Epithelial cell of prostate (primary cell): ENCODE data around the gene GAS6.
A peak's percentile ranks its signal among the peaks of the same experiment; 100 is the strongest.
"Not testable (repeated sequence)": the region's sequence is repeated elsewhere in the genome, so short reads cannot be mapped to it uniquely, and the experiment has no call there.

Experiments used
- DNase-seq: peaks from one replicate; pipeline ENCODE4 v3.0.0-alpha.2; 2011; ENCODE audit warnings: low read depth, low spot score
- H3K27ac ChIP-seq: fragments of 450-650 bp; 2 replicates; pipeline ENCODE4 v1.5.1; 2017; ENCODE audit warnings: mild to moderate bottlenecking

Gene GAS6

GRCh38 chr13:113796964-113797676 is 66.8 kb downstream of the GAS6 start:
- DNase-seq: no peak
- H3K27ac ChIP-seq: no peak overlapping the region

DNA sequence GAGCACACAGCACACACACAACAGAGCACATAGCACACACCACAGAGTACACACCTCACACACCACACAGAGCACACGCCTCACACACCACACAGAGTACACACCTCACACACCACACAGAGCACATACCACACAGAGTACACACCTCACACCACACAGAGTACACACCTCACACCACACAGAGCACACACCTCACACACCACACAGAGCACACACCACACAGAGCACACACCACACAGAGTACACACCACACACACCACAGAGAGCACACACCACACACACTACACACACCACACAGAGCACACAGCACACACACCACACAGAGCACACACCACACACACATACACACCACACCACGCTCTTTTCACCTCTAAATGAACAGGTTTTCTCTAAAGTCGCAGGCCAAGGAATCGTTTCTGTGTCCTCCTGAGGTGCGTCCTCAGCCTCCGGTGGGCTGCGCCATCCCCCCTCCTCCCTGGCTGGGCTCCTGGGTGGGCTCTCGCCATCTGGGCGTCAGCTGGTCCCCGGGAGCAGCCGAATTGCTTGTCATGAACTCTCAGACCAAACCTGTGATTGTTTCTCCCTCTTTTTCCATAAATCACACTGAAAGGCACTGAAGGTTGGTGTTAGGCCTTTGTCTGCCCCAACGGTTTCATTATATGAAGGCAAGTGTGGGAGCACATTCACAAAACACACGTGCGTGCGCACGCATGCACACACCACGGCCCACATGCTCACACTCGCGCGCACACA is 67.5 kb downstream of the GAS6 start:
- DNase-seq: no peak
- no peak overlapping the region for H3K27ac ChIP-seq

DNA sequence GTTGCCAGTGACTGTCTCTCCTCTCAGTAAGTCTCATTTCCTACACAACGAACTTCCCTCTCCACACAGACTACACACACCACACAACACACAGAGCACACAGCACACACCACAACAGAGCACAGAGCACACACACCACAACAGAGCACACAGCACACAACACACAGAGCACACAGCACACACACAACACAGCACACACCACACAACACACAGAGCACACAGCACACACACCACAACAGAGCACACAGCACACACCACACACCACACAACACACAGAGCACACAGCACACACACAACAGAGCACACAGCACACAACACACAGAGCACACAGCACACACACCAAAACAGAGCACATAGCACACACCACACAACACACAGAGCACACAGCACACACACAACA is 68.5 kb downstream of the GAS6 start:
- H3K27ac ChIP-seq, DNase-seq: not testable (repeated sequence)

DNA sequence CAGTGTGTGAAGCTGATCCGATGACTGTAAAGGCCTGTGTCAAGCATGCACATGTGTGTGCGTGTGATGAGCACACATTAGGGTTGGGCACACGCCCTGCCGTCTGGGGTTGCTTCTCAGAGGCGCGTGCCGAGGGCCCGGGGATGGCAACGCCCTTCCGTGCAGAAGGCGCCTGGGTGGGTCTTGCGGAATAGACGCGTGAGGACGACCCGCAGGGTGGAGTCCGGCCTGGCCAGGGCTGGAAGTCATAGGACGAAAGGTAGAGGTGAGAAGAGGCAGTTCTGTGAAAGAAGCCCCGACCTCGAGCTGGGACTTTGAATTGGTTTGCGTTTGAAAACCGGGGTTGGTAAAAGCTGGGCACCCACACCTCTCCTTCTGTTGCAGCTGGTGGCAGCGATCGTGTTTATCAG is 69.1 kb downstream of the GAS6 start:
- no peak overlapping the region for H3K27ac ChIP-seq
- no peak for DNase-seq

GRCh38 chr13:113794086-113794485 is 69.8 kb downstream of the GAS6 start:
- no peak overlapping the region for H3K27ac ChIP-seq
- DNase-seq: no peak

GRCh38 chr13:113793718-113794085 is 70.2 kb downstream of the GAS6 start:
- H3K27ac ChIP-seq: no peak overlapping the region
- DNase-seq: no peak

- DNase-seq: no peak
- H3K27ac ChIP-seq: no peak overlapping the region
Observed at GRCh38 chr13:113792886-113793717, 70.8 kb downstream of the GAS6 start.

GRCh38 chr13:113792236-113792770 is 71.6 kb downstream of the GAS6 start:
- no peak overlapping the region for H3K27ac ChIP-seq
- DNase-seq: no peak

DNA sequence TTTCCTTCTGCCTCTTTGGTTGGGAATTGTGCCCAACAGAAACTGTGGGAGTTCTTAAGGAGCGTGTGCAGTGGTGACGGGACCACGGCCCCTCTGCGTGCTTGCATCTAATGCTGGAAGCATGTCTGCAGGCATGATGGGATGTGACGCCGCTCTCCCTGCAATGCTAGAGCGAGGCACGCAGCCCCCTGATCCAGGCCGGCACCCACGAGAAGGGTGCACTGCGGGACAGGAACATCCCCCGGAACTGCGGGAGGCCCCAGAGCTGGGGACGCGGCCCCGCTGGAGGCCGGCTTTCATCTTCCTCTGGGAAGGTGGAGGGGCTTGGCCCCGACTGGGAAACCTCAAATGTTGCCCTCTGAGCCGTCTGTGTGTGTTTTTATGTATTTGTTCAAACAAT is 72.1 kb downstream of the GAS6 start:
- no peak for DNase-seq
- H3K27ac ChIP-seq: no peak overlapping the region

DNA sequence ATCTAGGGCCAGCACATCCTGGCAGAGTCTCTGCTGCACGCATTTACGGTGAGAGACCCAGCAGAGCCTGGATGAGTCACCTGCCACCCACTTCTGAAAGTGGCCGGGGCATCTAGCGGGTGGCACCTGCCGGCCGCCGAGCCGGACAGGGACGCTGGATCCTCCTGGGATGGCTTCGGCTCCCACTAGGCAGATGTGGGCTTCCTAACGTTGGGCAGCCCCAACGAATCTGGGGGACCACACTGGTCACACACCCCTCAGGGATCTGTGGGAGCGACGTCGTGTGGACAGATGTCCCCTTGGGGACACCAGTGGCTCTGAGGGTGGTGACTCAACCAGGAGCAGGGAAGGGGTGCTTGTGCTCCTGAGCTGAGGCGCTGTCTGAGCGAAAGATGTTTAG is 72.7 kb downstream of the GAS6 start:
- DNase-seq: no peak
- H3K27ac ChIP-seq: no peak overlapping the region

DNA sequence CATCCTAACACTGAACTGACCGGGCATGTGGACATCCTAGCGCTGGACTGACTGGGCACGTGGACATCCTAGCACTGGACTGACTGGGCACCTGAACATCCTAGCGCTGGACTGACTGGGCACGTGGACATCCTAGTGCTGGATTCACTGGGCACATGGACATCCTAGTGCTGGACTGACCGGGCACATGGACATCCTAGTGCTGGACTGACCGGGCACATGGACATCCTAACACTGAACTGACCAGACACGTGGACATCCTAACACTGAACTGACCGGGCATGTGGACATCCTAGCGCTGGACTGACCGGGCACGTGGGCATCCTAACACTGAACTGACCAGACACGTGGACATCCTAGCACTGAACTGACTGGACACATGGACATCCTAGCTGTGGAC is 73.9 kb downstream of the GAS6 start:
- H3K27ac ChIP-seq, DNase-seq: not testable (repeated sequence)

- H3K27ac ChIP-seq: no peak overlapping the region
Observed at GRCh38 chr13:113789167-113789566, 74.7 kb downstream of the GAS6 start.

GRCh38 chr13:113788413-113789135 is 75.3 kb downstream of the GAS6 start:
- DNase-seq: no peak
- no peak overlapping the region for H3K27ac ChIP-seq

More at GRCh38 chr13:113789167-113789566, 74.7 kb downstream of the GAS6 start:
- no peak for DNase-seq

- DNase-seq: no peak
- no peak overlapping the region for H3K27ac ChIP-seq
Observed at GRCh38 chr13:113787694-113788093, 76.2 kb downstream of the GAS6 start.

DNA sequence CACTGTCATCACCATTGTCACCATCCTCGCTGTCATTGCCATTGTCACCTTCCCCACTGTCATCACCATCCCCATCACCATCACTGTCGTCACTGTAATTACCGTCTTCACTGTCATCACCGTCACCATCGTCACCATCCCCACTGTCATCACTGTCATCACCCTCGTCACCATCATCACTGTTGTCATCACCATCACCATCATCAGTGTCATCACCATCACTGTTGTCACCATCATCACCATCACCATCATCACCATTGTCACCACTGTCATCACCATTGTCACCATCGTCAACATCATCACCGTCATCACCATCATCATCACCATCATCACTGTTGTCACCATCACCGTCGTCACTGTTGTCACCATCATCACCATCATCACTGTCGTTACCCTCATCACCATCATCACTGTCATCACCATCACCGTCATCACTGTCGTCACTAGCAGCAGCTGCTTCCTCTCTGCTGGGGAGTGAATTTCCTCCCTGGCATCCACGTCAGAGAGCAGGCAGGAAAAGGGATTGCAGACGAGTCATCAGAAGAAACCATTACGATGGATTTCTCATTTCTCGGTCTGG is 77.5 kb downstream of the GAS6 start:
- H3K27ac ChIP-seq: no peak overlapping the region
- no peak for DNase-seq

DNA sequence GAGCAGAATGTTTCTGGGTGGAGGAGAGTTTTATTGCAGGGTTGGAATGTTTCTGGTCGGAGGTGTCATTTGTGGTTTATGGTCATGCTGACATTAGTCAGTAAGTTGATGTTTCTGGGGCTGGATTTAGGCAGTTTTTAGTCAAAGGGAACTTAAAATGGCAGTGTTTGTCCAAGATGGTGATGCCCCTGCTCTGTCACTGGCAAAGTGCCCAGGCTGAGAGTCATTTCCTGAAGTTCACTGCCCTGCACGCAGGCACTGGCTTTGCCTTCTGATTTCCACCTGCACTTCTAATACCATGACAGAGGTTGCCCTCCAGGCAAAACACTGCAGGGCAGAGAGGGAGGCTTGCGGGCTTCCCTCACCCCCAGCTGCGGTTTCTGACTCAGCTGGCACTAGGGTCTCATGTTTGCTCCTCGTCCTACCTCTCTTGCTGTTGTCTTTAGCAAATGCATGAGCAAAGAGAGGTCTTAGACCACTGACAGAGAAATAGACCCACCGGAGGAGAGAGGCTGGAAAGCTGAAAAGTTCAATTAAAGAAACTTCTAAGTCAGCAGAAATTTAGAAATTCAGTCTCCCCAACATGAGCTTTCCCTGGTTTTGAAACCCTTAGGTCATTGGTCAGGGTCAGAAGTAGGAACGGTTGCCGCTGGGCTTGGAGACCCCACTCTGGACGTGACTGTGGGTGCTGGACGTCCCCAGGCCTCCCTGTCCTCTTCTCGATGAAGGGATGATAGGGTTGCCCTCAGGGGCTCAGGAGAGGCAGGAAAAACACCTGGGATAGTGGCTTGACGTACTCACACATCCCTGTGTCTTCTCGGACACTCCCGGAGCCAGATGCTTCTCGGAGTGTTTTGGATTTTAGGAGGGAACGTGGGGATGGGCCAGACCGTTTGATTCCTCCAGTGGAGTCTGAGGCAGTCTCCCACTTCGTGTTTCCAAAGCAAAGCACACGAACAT is 78.5 kb downstream of the GAS6 start:
- DNase-seq: peak; percentile 81
- peak overlapping the region; percentile 90 for H3K27ac ChIP-seq

DNA sequence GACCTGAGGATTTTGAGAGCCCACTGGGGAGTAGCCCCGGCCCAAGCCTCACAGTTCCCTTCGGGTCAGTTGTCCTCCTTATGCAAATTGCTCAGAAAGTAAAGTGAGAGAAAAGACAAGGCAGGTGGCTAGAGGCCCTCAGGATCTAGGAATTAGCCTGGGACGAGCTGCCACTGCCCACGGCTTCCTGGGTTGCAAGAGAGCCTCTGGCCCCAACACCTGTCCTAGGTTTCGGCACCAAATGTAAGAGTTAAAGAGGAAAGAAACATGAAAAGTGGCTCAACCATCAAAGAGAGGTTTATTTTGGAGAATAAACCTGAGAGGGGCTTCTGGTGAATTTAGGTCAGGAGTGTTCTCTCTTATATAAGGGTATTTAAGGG is 79.2 kb downstream of the GAS6 start:
- no peak for DNase-seq
- peak overlapping the region; percentile 90 for H3K27ac ChIP-seq

DNA sequence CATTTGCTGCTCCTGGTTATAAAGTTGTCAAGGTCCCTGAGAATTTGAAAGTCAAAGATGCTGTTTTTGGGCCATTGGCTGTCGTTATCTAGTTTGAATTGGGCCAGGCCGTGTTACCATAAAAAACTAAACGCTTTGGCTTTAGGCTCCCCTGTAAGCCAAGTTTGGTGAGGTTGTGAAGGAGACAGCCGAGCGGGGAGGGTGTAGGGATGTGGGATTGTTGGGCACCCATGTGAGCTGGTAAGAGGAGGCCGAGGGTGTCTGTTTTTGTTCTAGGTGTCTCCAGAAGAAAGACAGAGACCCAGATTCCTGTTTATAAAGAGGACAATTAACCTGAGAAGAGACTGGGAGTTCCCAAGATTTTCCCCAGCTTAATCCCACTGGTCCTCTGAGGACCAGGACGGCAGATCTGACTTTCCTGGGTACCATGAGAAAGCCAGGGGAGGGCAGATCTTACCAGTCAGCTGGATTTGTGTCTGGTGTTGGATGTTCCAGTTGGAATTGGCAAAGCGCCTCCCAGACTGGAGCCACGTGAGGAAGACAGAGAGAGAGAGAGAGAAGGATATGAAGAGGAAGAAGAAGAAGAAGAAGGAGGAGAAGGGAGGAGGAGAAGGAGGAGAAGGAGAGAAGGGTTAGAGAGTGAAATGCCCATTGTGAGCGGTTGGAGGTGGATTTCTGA is 79.8 kb downstream of the GAS6 start:
- no peak for DNase-seq
- peak overlapping the region; percentile 90 for H3K27ac ChIP-seq
